HepG2 (cell line): ENCODE data around the gene LRRC45. TPM values are rescaled to one million over a fixed set of nuclear protein-coding genes. Genes with fewer than 3 reads are reported as not detected.

Experiments used
- AGO2 ChIP-seq: fragments of 200-400 bp; formaldehyde crosslinking; optimal IDR thresholded peaks from 2 replicates; pipeline ENCODE3; 2017; ENCODE audit warnings: mild to moderate bottlenecking, low read depth, low read length, moderate library complexity
- CEBPG ChIP-seq: IDR thresholded peaks from 2 replicates; pipeline ENCODE4 v1.6.1; 2016
- ELF1 ChIP-seq: sonication (generic); formaldehyde crosslinking; IDR thresholded peaks from 2 replicates; pipeline ENCODE4 v1.4.0; 2020; ENCODE audit warnings: missing genetic modification reagents
- GTF2F1 ChIP-seq: fragments of 150-350 bp; IDR thresholded peaks from 2 replicates; pipeline ENCODE4 v1.6.1; 2014; ENCODE audit warnings: low read length
- HNRNPLL ChIP-seq: fragments of 200-400 bp; formaldehyde crosslinking; IDR thresholded peaks from 2 replicates; pipeline ENCODE4 v1.6.1; 2017; ENCODE audit warnings: mild to moderate bottlenecking, low read depth, low read length; ENCODE audit not compliant: poor library complexity, severe bottlenecking
- JUND ChIP-seq: sonication (generic); formaldehyde crosslinking; IDR thresholded peaks from 2 replicates; pipeline ENCODE4 v1.8.0; 2022; ENCODE audit warnings: mild to moderate bottlenecking, missing genetic modification reagents
- LCORL ChIP-seq, 2 experiments: fragments of 450-650 bp in 1 of 2; sonication (generic) in 1 of 2; formaldehyde crosslinking in 1 of 2; IDR thresholded peaks; 2 replicates each; pipeline versions ENCODE4 v1.5.0 to v1.6.1; 2017 to 2020; ENCODE audit warnings: antibody characterized with exemption in 1 of 2, missing genetic modification reagents in 1 of 2
- MATR3 ChIP-seq: sonication (generic); formaldehyde crosslinking; IDR thresholded peaks from 2 replicates; pipeline ENCODE4 v1.4.0; 2020; ENCODE audit warnings: missing genetic modification reagents
- MTA1 ChIP-seq: sonication (generic); formaldehyde crosslinking; IDR thresholded peaks from 2 replicates; pipeline ENCODE4 v1.4.0; 2020; ENCODE audit warnings: missing genetic modification reagents, mild to moderate bottlenecking, borderline replicate concordance
- MYNN ChIP-seq: sonication (generic); formaldehyde crosslinking; IDR thresholded peaks from 2 replicates; pipeline ENCODE4 v1.4.0; 2020; ENCODE audit warnings: mild to moderate bottlenecking, low read depth, missing genetic modification reagents
- PAX8 ChIP-seq: sonication (generic); formaldehyde crosslinking; IDR thresholded peaks from 2 replicates; pipeline ENCODE4 v1.8.0; 2022; ENCODE audit warnings: mild to moderate bottlenecking, missing genetic modification reagents, borderline replicate concordance
- RBM39 ChIP-seq: fragments of 200-400 bp; formaldehyde crosslinking; IDR thresholded peaks from one replicate; pipeline ENCODE4 v1.6.1; 2018; ENCODE audit warnings: antibody characterized with exemption, mild to moderate bottlenecking, low read depth, low read length; ENCODE audit not compliant: poor library complexity, severe bottlenecking
- REL ChIP-seq: sonication (generic); formaldehyde crosslinking; conservative IDR thresholded peaks from 2 replicates; pipeline ENCODE4 v1.8.0; 2022; ENCODE audit warnings: mild to moderate bottlenecking, missing genetic modification reagents, moderate library complexity
- ZNF263 ChIP-seq: sonication (generic); formaldehyde crosslinking; IDR thresholded peaks from 2 replicates; pipeline ENCODE4 v1.4.0; 2020; ENCODE audit warnings: missing genetic modification reagents
- ZNF331 ChIP-seq: sonication (generic); formaldehyde crosslinking; IDR thresholded peaks from 2 replicates; pipeline ENCODE4 v1.4.0; 2020; ENCODE audit warnings: missing genetic modification reagents
- ZNF335 ChIP-seq: sonication (generic); formaldehyde crosslinking; IDR thresholded peaks from 2 replicates; pipeline ENCODE4 v1.4.0; 2020; ENCODE audit warnings: missing genetic modification reagents
- ZNF562 ChIP-seq: sonication (generic); formaldehyde crosslinking; IDR thresholded peaks from 2 replicates; pipeline ENCODE4 v1.8.0; 2022; ENCODE audit warnings: missing genetic modification reagents, borderline replicate concordance
- ZNF678 ChIP-seq: sonication (generic); formaldehyde crosslinking; IDR thresholded peaks from 2 replicates; pipeline ENCODE4 v1.4.0; 2020; ENCODE audit warnings: mild to moderate bottlenecking, missing genetic modification reagents
- ZNF720 ChIP-seq: sonication (generic); formaldehyde crosslinking; IDR thresholded peaks from 2 replicates; pipeline ENCODE4 v1.4.0; 2020; ENCODE audit warnings: missing genetic modification reagents
- ZNF782 ChIP-seq: sonication (generic); formaldehyde crosslinking; IDR thresholded peaks from 2 replicates; pipeline ENCODE4 v1.4.0; 2020; ENCODE audit warnings: missing genetic modification reagents, mild to moderate bottlenecking, borderline replicate concordance
- polyA plus RNA-seq, 8 experiments: library from polyadenylated mRNA; depleted of rRNA in 3 of 8; stranded (reverse) in 7 of 8; unstranded in 1 of 8; fragments of >200 nt; fragmentation: Illumina TruSeq in 4 of 8; extraction: Trizol in 4 of 8; gene quantifications; 2 replicates each; pipeline versions ENCODE4 v1.2.1 to v1.2.3, GENCODE V29; 2011 to 2016; ENCODE audit warnings: low read depth in 4 of 8, missing spikeins in 1 of 8, mixed read lengths in 1 of 8; ENCODE audit not compliant: insufficient read depth in 1 of 8
- total RNA-seq, 5 experiments: library from RNA; depleted of rRNA; stranded (reverse); fragments of >200 nt; fragmentation: Illumina TruSeq; extraction: Trizol; gene quantifications; 2 replicates each; pipeline ENCODE4 v1.2.3, GENCODE V29; 2016; ENCODE audit warnings: low read depth in 1 of 5
- TF ChIP-seq, protein P1 (sequence below): sonication (generic); formaldehyde crosslinking; conservative IDR thresholded peaks from 2 replicates; pipeline ENCODE4 v1.8.1; 2023; ENCODE audit warnings: missing genetic modification reagents
- TF ChIP-seq, protein P2 (sequence below): sonication (generic); formaldehyde crosslinking; IDR thresholded peaks from 2 replicates; pipeline ENCODE4 v1.4.0; 2020; ENCODE audit warnings: mild to moderate bottlenecking, missing genetic modification reagents
- TF ChIP-seq, protein P3 (sequence below), 2 experiments: fragments of 450-650 bp in 1 of 2; sonication (generic) in 1 of 2; formaldehyde crosslinking; IDR thresholded peaks; 2 replicates each; pipeline versions ENCODE4 v1.5.0 to v1.8.0; 2020 to 2022; ENCODE audit warnings: mild to moderate bottlenecking in 1 of 2, missing genetic modification reagents in 1 of 2
- TF ChIP-seq, protein P4 (sequence below): IDR thresholded peaks from 2 replicates; pipeline ENCODE4 v1.6.1; 2018; ENCODE audit warnings: missing genetic modification reagents

The LRRC45 gene
- total and polyA plus RNA-seq, 2 of the 13 experiments (the other 11 are each of a cell fraction or from before 2014, with no cell fraction given) = 11.6 to 48.1 TPM

DNA sequence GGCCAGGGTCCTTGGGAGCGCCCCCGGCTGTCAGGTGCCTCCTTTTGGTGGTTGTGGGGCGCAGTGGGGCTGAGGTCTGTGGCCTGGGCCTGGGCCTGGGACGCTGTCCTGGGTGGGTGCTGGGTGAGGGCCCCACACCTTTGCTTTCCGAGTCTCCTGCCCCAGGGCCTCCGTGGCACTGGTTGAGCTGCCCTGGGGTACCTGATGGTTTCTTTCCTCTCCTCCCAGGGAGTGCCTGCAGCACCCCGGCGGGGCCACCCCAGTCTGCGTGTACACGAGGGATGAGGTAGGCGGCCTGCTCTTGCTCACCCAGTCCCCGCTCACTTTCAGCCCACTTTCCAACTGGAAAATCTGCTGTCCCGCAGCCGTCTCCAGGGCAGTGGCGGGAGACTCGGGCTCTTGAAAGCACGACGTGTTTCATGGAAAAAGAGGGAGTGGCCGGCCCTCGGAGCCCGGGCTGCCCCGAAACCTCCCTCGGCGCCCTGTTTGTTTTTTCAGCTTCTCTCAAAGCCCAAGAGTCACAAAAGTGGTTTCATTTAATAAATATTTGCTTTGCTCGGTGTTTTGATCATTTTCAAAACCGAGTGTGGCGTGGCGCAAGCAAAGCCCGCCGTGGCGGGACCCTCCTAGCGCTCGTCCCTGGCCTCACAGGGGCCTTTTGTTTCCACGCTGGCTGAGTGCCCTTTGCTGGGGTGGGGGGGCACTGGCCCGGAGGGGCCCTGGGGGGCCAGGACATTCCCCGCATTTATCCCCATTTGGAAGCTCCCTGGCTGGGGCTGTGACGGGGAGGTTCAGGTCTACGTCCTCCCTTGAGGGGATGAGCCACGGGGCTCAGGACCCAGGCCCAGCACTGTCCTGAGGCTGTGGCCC lies 28.3 kb upstream of the LRRC45 start (continued):
- TF ChIP-seq MTA1 (peak; percentile 57; the same call in 1 of the 2 replicates), JUND (CRISPR knock-in tag) (peak; percentile 3; the same call in 1 of the 2 replicates), ELF1 (no peak; the same call in 1 of the 2 replicates), REL (peak; percentile 57; the same call in 1 of the 2 replicates), ZNF335 (CRISPR knock-in tag) (no peak), HNRNPLL (no peak), ZNF782 (no peak), RBM39 (no peak), ZNF263 (CRISPR knock-in tag) (peak; percentile 96), ZNF678 (CRISPR knock-in tag) (no peak), LCORL (IDR thresholded peaks at IDR 0.05) (no peak), LCORL (CRISPR knock-in tag; IDR thresholded peaks at IDR 0.05) (peak; percentile 89), MATR3 (0 out of 2 replicates have a peak, but pooled peaks have one; percentile 30), PAX8 (CRISPR knock-in tag) (no peak), ZNF562 (CRISPR knock-in tag) (no peak), MYNN (CRISPR knock-in tag) (no peak), ZNF331 (CRISPR knock-in tag) (0 out of 2 replicates have a peak, but pooled peaks have one; percentile 39), AGO2 (peak; percentile 100), GTF2F1 (no peak), CEBPG (CRISPR knock-in tag) (peak; percentile 57), ZNF720 (no peak)
- TF ChIP-seq, protein P1, sequence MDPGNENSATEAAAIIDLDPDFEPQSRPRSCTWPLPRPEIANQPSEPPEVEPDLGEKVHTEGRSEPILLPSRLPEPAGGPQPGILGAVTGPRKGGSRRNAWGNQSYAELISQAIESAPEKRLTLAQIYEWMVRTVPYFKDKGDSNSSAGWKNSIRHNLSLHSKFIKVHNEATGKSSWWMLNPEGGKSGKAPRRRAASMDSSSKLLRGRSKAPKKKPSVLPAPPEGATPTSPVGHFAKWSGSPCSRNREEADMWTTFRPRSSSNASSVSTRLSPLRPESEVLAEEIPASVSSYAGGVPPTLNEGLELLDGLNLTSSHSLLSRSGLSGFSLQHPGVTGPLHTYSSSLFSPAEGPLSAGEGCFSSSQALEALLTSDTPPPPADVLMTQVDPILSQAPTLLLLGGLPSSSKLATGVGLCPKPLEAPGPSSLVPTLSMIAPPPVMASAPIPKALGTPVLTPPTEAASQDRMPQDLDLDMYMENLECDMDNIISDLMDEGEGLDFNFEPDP (CRISPR knock-in tag) = peak; percentile 96
- TF ChIP-seq, protein P2, sequence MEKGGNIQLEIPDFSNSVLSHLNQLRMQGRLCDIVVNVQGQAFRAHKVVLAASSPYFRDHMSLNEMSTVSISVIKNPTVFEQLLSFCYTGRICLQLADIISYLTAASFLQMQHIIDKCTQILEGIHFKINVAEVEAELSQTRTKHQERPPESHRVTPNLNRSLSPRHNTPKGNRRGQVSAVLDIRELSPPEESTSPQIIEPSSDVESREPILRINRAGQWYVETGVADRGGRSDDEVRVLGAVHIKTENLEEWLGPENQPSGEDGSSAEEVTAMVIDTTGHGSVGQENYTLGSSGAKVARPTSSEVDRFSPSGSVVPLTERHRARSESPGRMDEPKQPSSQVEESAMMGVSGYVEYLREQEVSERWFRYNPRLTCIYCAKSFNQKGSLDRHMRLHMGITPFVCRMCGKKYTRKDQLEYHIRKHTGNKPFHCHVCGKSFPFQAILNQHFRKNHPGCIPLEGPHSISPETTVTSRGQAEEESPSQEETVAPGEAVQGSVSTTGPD (CRISPR knock-in tag) = peak; percentile 69; the same call in 1 of the 2 replicates
- TF ChIP-seq, protein P3, sequence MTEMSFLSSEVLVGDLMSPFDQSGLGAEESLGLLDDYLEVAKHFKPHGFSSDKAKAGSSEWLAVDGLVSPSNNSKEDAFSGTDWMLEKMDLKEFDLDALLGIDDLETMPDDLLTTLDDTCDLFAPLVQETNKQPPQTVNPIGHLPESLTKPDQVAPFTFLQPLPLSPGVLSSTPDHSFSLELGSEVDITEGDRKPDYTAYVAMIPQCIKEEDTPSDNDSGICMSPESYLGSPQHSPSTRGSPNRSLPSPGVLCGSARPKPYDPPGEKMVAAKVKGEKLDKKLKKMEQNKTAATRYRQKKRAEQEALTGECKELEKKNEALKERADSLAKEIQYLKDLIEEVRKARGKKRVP (CRISPR knock-in tag; IDR thresholded peaks at IDR 0.05) = peak in 1 of 2 experiments; percentile 69; a peak in 1 of 4 replicates
- TF ChIP-seq, protein P4, sequence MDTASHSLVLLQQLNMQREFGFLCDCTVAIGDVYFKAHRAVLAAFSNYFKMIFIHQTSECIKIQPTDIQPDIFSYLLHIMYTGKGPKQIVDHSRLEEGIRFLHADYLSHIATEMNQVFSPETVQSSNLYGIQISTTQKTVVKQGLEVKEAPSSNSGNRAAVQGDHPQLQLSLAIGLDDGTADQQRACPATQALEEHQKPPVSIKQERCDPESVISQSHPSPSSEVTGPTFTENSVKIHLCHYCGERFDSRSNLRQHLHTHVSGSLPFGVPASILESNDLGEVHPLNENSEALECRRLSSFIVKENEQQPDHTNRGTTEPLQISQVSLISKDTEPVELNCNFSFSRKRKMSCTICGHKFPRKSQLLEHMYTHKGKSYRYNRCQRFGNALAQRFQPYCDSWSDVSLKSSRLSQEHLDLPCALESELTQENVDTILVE = peak; percentile 86; the same call in 1 of the 2 replicates
